ENCODE data around the gene DOCK4. TPM values are rescaled to one million over a fixed set of nuclear protein-coding genes. Genes with fewer than 3 reads are reported as not detected.

Gene DOCK4
- total RNA-seq, 1 experiment from 2014 or later, result 4.9 TPM

- no peaks in the 10 kb centered on the region for H3K27me3 ChIP-seq (ENCODE audit: insufficient read depth, low read length)
- Mint-ChIP-seq H3K4me3 (no peak overlapping the region), H3K9me3 (no peaks in the 10 kb centered on the region), H3K36me3 (ENCODE audit: insufficient read depth in 1 of 3, low read depth in 3 of 3) (peaks cover 0 to 14% (median 0%) of the 10 kb centered on the region in 3 experiments; a peak in 4 of 7 replicates), H3K4me1 (peaks cover 10 to 14% of the 10 kb centered on the region in 2 experiments; a peak in 3 of 4 replicates), H3K27me3 (ENCODE audit: low read depth) (no peaks in the 10 kb centered on the region), H3K27ac (no peak overlapping the region)
- H3K79me2 ChIP-seq (ENCODE audit: insufficient read depth, low read length), result no peaks in the 10 kb centered on the region
- TF ChIP-seq, protein P1, sequence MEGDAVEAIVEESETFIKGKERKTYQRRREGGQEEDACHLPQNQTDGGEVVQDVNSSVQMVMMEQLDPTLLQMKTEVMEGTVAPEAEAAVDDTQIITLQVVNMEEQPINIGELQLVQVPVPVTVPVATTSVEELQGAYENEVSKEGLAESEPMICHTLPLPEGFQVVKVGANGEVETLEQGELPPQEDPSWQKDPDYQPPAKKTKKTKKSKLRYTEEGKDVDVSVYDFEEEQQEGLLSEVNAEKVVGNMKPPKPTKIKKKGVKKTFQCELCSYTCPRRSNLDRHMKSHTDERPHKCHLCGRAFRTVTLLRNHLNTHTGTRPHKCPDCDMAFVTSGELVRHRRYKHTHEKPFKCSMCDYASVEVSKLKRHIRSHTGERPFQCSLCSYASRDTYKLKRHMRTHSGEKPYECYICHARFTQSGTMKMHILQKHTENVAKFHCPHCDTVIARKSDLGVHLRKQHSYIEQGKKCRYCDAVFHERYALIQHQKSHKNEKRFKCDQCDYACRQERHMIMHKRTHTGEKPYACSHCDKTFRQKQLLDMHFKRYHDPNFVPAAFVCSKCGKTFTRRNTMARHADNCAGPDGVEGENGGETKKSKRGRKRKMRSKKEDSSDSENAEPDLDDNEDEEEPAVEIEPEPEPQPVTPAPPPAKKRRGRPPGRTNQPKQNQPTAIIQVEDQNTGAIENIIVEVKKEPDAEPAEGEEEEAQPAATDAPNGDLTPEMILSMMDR (conservative IDR thresholded peaks at IDR 0.05), result no peak
- H3K27ac ChIP-seq (ENCODE audit: insufficient read length, low read depth, low read length), result no peak overlapping the region
- no peak overlapping the region for H3K14ac ChIP-seq (ENCODE audit: insufficient read depth, low read length)
- WGBS (ENCODE audit: extremely low coverage, insufficient read length, low lambda C conversion rate), result no CpG with 5 or more reads among the region's 1 CpG
- H3K9me3 ChIP-seq (ENCODE audit: control insufficient read depth, low read depth, low read length), result no peaks in the 10 kb centered on the region
- H4K91ac ChIP-seq (ENCODE audit: insufficient read length, low read depth, low read length), result no peak overlapping the region
- H3K18ac ChIP-seq (ENCODE audit: insufficient read length, low read depth, low read length), result no peak overlapping the region
- no peak for DNase-seq
- H3K4me2 ChIP-seq (ENCODE audit: insufficient read depth, insufficient read length, low read length), result no peak overlapping the region
- no peak overlapping the region for H3K9ac ChIP-seq (ENCODE audit: extremely low read depth, insufficient read length, low read length)
- H3K56ac ChIP-seq (ENCODE audit: insufficient read length, low read depth, low read length), result no peak overlapping the region
- no peak overlapping the region for H3T11ph ChIP-seq (ENCODE audit: low read length)
- no peak overlapping the region for H3K23ac ChIP-seq (ENCODE audit: insufficient read length, low read depth, low read length)
- H2BK20ac ChIP-seq (ENCODE audit: low read depth, low read length, poor library complexity, severe bottlenecking), result no peak overlapping the region
- no peaks in the 10 kb centered on the region for H3K79me1 ChIP-seq (ENCODE audit: insufficient read depth, low read depth, low read length, poor library complexity, severe bottlenecking)
- H4K8ac ChIP-seq (replicated peaks; ENCODE audit: insufficient read length, low read depth, low read length), result no peak overlapping the region
- no peak overlapping the region for H2AFZ ChIP-seq (ENCODE audit: low read length)
- no peaks in the 10 kb centered on the region for H3K23me2 ChIP-seq (ENCODE audit: insufficient read length, low read depth, low read length, poor library complexity, severe bottlenecking)
- H3K4ac ChIP-seq (ENCODE audit: low read depth, low read length), result no peak overlapping the region
- no peak overlapping the region for H2BK5ac ChIP-seq (ENCODE audit: insufficient read length, low read length)
- H2AK5ac ChIP-seq (ENCODE audit: insufficient read length, low read length), result no peak overlapping the region
- no peak overlapping the region for H2BK15ac ChIP-seq (ENCODE audit: low read depth, low read length)
- H2BK12ac ChIP-seq (ENCODE audit: insufficient read length, low read depth, low read length), result no peak overlapping the region
- H3K4me1 ChIP-seq (ENCODE audit: insufficient read depth, low read length), result peaks cover 3% of the 10 kb centered on the region; the same call in 1 of the 2 replicates
- no peak overlapping the region for H4K5ac ChIP-seq (ENCODE audit: insufficient read length, low read depth, low read length)
- no peaks in the 10 kb centered on the region for H4K20me1 ChIP-seq (ENCODE audit: control insufficient read depth, insufficient read depth, insufficient read length)
- no peak overlapping the region for H2BK120ac ChIP-seq (ENCODE audit: low read depth, low read length, poor library complexity, severe bottlenecking)
These were observed 218.3 kb downstream of the DOCK4 start for GRCh38 chr7:111987886-111988285.
